ENCODE measurements around the gene NEK5. TPM values are rescaled to one million over a fixed set of nuclear protein-coding genes. Genes with fewer than 3 reads are reported as not detected.

Gene NEK5
- total RNA-seq, 1 donor from 2014 or later, result 0.97 TPM

GRCh38 chr13:52026246-52026626, 102.6 kb downstream of the NEK5 start:
- DNase-seq (ENCODE audit: low spot score), result no peak
- no peaks in the 10 kb centered on the region for H3K9me3 Mint-ChIP-seq (ENCODE audit: unreplicated experiment)
- TF ChIP-seq CTCF (IDR thresholded peaks at IDR 0.05; ENCODE audit: unreplicated experiment), result no peak
- peak overlapping the region; percentile 44 for H3K4me3 Mint-ChIP-seq (ENCODE audit: unreplicated experiment)
- H3K4me1 Mint-ChIP-seq (ENCODE audit: unreplicated experiment), result peaks cover 13% of the 10 kb centered on the region
- H3K27me3 Mint-ChIP-seq (ENCODE audit: unreplicated experiment), result peaks cover 9% of the 10 kb centered on the region
- H3K27ac Mint-ChIP-seq (ENCODE audit: unreplicated experiment), result no peak overlapping the region
- peaks cover 59% of the 10 kb centered on the region for H3K36me3 Mint-ChIP-seq (ENCODE audit: low read depth, unreplicated experiment)

GRCh38 chr13:52025475-52026245, 103.2 kb downstream of the NEK5 start:
- Mint-ChIP-seq H3K4me1 (ENCODE audit: unreplicated experiment) (peaks cover 13% of the 10 kb centered on the region), H3K27ac (ENCODE audit: unreplicated experiment) (no peak overlapping the region), H3K4me3 (ENCODE audit: unreplicated experiment) (peak overlapping the region; percentile 44), H3K9me3 (ENCODE audit: unreplicated experiment) (no peaks in the 10 kb centered on the region), H3K36me3 (ENCODE audit: low read depth, unreplicated experiment) (peaks cover 58% of the 10 kb centered on the region), H3K27me3 (ENCODE audit: unreplicated experiment) (peaks cover 10% of the 10 kb centered on the region)
- TF ChIP-seq CTCF (IDR thresholded peaks at IDR 0.05; ENCODE audit: unreplicated experiment), result no peak
- DNase-seq (ENCODE audit: low spot score), result no peak

GRCh38 chr13:52024481-52024880, 104.4 kb downstream of the NEK5 start, which contains the start of gene UTP14C:
UTP14C (plus strand) TSS chr13:52024691; CDS start chr13:52028805, 4,114 bp downstream.
- DNase-seq (ENCODE audit: low spot score), result no peak
- peaks cover 11% of the 10 kb centered on the region for H3K27me3 Mint-ChIP-seq (ENCODE audit: unreplicated experiment)
- H3K4me1 Mint-ChIP-seq (ENCODE audit: unreplicated experiment), result peaks cover 13% of the 10 kb centered on the region
- H3K27ac Mint-ChIP-seq (ENCODE audit: unreplicated experiment), result no peak within 1 kb of the TSS
- no peak for TF ChIP-seq CTCF (IDR thresholded peaks at IDR 0.05; ENCODE audit: unreplicated experiment)
- H3K9me3 Mint-ChIP-seq (ENCODE audit: unreplicated experiment), result no peaks in the 10 kb centered on the region
- H3K4me3 Mint-ChIP-seq (ENCODE audit: unreplicated experiment), result peak within 1 kb of the TSS; percentile 44
- H3K36me3 Mint-ChIP-seq (ENCODE audit: low read depth, unreplicated experiment), result peaks cover 51% of the 10 kb centered on the region

- Mint-ChIP-seq H3K27ac (ENCODE audit: unreplicated experiment) (no peak overlapping the region), H3K36me3 (ENCODE audit: low read depth, unreplicated experiment) (peaks cover 43% of the 10 kb centered on the region), H3K4me3 (ENCODE audit: unreplicated experiment) (no peak overlapping the region), H3K4me1 (ENCODE audit: unreplicated experiment) (peaks cover 4% of the 10 kb centered on the region), H3K27me3 (ENCODE audit: unreplicated experiment) (peaks cover 11% of the 10 kb centered on the region), H3K9me3 (ENCODE audit: unreplicated experiment) (no peaks in the 10 kb centered on the region)
- TF ChIP-seq CTCF (IDR thresholded peaks at IDR 0.05; ENCODE audit: unreplicated experiment), result no peak
- no peak for DNase-seq (ENCODE audit: low spot score)
These were observed 106.5 kb downstream of the NEK5 start for GRCh38 chr13:52022356-52022755.

GRCh38 chr13:52020191-52020590, 108.7 kb downstream of the NEK5 start:
- Mint-ChIP-seq H3K4me3 (ENCODE audit: unreplicated experiment) (no peak overlapping the region), H3K4me1 (ENCODE audit: unreplicated experiment) (no peaks in the 10 kb centered on the region), H3K36me3 (ENCODE audit: low read depth, unreplicated experiment) (peaks cover 34% of the 10 kb centered on the region), H3K9me3 (ENCODE audit: unreplicated experiment) (no peaks in the 10 kb centered on the region), H3K27me3 (ENCODE audit: unreplicated experiment) (peaks cover 3% of the 10 kb centered on the region), H3K27ac (ENCODE audit: unreplicated experiment) (no peak overlapping the region)
- TF ChIP-seq CTCF (IDR thresholded peaks at IDR 0.05; ENCODE audit: unreplicated experiment), result no peak
- no peak for DNase-seq (ENCODE audit: low spot score)
